ENCODE data around the gene SLC25A28. TPM values are rescaled to one million over a fixed set of nuclear protein-coding genes. Genes with fewer than 3 reads are reported as not detected.
"Not testable (repeated sequence)": the region's sequence is repeated elsewhere in the genome, so short reads cannot be mapped to it uniquely, and the experiment has no call there.

SLC25A28 gene
- total and polyA plus RNA-seq, 8 donors: 18.8 to 128 (median 26.9) TPM

DNA sequence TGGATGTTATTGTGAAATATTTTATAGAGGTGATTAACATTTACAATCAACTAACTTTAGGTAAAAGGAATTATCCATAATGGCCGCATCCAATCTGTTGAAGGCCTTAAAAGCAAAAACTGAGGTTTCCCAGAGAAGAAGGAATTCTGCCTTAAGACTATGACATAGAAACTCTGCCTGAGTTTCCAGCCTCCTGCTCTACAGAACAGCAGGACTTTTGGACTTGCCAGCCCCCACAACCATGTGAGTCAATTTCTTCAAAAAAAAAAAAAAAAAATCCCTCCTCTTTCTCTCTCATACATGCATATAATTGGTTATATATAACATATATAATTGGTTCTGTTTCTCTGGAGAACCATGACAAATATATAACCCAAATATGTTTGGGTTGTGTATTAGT lies 15.4 kb downstream of the SLC25A28 start:
- TF ChIP-seq, protein P1, sequence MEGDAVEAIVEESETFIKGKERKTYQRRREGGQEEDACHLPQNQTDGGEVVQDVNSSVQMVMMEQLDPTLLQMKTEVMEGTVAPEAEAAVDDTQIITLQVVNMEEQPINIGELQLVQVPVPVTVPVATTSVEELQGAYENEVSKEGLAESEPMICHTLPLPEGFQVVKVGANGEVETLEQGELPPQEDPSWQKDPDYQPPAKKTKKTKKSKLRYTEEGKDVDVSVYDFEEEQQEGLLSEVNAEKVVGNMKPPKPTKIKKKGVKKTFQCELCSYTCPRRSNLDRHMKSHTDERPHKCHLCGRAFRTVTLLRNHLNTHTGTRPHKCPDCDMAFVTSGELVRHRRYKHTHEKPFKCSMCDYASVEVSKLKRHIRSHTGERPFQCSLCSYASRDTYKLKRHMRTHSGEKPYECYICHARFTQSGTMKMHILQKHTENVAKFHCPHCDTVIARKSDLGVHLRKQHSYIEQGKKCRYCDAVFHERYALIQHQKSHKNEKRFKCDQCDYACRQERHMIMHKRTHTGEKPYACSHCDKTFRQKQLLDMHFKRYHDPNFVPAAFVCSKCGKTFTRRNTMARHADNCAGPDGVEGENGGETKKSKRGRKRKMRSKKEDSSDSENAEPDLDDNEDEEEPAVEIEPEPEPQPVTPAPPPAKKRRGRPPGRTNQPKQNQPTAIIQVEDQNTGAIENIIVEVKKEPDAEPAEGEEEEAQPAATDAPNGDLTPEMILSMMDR (IDR thresholded peaks at IDR 0.05): no peak
- WGBS, 2 donors: 50 to 97% methylated on average over 1 of the region's 1 CpG
- H3K4me3 ChIP-seq: no peak overlapping the region
- no peak for FAIRE-seq
- no peak for DNase-seq
- no peaks in the 10 kb centered on the region for H3K27me3 ChIP-seq
- ATAC-seq: no peak
- peaks cover 0 to under 1% (median 0%) of the 10 kb centered on the region in 3 donors for H3K36me3 ChIP-seq
- intact Hi-C loops (cut with DNase I): no loop called here
- no peaks in the 10 kb centered on the region for H3K4me1 ChIP-seq
- no peak overlapping the region for H3K27ac ChIP-seq
- no peaks in the 10 kb centered on the region for H3K9me3 ChIP-seq

DNA sequence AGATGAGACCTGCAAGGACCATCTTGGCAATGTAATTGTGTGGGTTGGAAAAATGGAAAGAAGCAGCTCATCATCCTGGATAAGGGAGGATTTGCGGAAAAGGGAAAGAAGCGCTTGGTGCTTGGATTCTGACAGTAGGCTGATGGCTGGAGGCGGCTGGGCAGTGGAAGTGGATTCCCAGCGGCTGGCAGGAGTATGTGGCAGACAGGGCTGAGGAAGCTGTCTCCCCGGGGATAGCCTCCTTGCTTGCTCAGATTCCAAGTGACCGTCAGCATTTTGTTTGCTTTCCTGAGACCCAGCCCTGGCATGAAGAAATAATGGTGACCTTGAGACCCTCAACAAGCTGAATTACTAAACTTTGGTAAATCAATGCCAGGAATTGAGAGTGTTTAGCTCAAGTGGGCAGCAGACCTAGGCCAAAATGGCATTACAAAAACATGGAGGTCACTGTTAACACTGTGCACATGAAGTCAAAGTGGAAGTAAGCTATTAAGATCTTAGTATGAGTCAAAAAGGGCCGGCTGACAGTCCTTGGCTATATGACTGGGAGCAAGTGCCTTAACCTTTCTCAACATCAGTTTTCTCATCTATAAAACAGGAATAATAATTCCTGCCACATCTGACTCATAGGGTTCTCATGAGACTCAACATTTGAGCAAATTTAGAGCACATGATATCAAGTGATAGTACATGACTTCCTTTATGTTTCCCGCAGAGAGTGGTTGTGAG lies 21.3 kb downstream of the SLC25A28 start:
- intact Hi-C loops (cut with DNase I): no loop called here
- no peak overlapping the region for H3K27ac ChIP-seq
- H3K27me3 ChIP-seq: no peaks in the 10 kb centered on the region
- no peaks in the 10 kb centered on the region for H3K9me3 ChIP-seq
- 55 to 65% methylated on average over 8 of the region's 8 CpGs for WGBS, 2 donors
- H3K4me1 ChIP-seq: no peaks in the 10 kb centered on the region
- FAIRE-seq (no peak), DNase-seq (no peak), ATAC-seq (no peak)
- no peak overlapping the region for H3K4me3 ChIP-seq
- no peaks in the 10 kb centered on the region for H3K36me3 ChIP-seq
- TF ChIP-seq, protein P1 (IDR thresholded peaks at IDR 0.05): no peak

DNA sequence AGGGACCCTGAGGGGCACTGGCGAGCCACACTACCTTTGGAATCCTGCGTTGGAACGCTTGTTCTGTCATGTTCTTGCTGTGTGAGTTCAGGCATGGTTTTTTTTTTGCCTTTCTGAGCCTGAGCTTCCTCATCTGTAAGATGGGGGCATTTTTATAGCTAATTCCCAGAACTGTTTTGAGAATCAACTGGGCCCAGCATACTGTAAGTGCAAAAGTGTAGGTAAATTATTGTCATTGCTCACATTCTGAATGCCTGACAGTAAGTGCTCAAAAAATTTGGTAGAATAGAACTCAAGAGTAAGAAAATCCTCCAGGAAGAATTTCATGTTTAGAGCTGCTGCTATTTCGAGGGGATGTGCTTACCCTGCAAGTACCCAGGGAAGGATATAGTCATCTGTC lies 22.2 kb downstream of the SLC25A28 start:
- TF ChIP-seq, protein P1 (IDR thresholded peaks at IDR 0.05): no peak
- H3K27me3 ChIP-seq: no peaks in the 10 kb centered on the region
- no peak overlapping the region for H3K4me3 ChIP-seq
- ATAC-seq: no peak
- H3K9me3 ChIP-seq: no peaks in the 10 kb centered on the region
- no peaks in the 10 kb centered on the region for H3K36me3 ChIP-seq
- H3K27ac ChIP-seq: no peak overlapping the region
- FAIRE-seq: no peak
- H3K4me1 ChIP-seq: no peaks in the 10 kb centered on the region
- DNase-seq: no peak
- intact Hi-C loops (cut with DNase I): no loop called here
- WGBS, 2 donors: 63 to 68% methylated on average over 4 of the region's 4 CpGs

DNA sequence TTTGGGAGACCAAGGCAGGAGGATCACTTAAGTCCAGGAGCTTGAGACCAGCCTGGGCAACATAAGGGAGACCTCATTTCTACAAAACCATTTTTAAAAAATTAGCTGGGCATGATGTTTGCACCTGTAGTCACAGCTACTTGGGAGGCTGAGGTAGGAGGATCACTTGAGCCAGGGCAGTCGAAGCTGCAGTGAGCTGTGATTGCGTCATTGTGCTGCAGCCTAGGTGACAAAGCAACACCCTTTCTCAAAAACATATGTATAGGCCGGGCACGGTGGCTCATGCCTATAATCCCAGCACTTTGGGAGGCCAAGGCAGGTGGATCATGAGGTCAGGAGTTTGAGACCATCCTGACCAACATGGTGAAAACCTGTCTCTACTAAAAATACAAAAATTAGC lies 23.5 kb downstream of the SLC25A28 start:
- not testable (repeated sequence) for H3K27me3 ChIP-seq

DNA sequence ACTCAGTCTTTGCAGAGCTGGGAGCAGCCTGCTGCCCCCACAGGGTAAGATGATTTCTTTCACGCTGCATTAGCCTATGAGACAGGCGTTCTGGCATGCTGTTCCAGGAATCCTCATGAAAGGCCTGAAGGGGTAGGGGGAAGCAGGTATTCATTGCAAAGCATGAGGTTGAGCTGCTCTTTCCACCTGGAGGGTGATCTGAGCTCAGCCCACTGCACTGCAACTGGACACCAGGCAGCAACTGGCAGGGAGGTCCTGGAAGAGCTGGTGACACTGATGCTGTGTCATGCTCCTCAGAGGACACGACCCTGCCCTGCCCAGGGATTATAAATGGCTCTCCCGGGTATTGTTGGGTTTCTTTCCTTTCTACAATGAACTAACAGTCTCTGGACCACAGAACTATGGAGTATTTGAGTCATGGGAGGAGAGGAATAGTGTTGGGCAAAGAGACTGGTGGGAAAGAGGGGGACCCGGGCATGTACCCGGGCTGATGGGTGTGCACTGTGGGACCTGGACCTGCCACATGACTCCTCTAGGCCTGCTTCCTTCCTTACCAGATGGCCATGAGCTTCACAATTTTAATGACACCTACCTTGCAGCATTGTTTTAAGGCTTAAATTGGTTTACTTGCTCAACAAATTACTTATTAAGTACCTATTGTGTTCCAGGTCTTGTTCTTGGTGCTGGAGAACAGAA lies 24.3 kb downstream of the SLC25A28 start:
- no peaks in the 10 kb centered on the region for H3K36me3 ChIP-seq
- H3K4me1 ChIP-seq: no peaks in the 10 kb centered on the region
- DNase-seq (no peak), ATAC-seq (no peak), FAIRE-seq (no peak)
- H3K27ac ChIP-seq: no peak overlapping the region
- intact Hi-C loops (cut with DNase I): no loop called here
- TF ChIP-seq, protein P1 (IDR thresholded peaks at IDR 0.05): no peak
- 57 to 65% methylated on average over 6 of the region's 6 CpGs for WGBS, 2 donors
- no peaks in the 10 kb centered on the region for H3K27me3 ChIP-seq
- H3K9me3 ChIP-seq: no peaks in the 10 kb centered on the region
- no peak overlapping the region for H3K4me3 ChIP-seq

More for the DNA sequence above, 23.5 kb downstream of the SLC25A28 start:
- H3K36me3 ChIP-seq; ATAC-seq; H3K4me1 ChIP-seq; FAIRE-seq; H3K4me3 ChIP-seq; H3K9me3 ChIP-seq; intact Hi-C loops (cut with DNase I); H3K27ac ChIP-seq; DNase-seq: not testable (repeated sequence)
- WGBS, 2 donors: 63 to 85% methylated on average over 4 of the region's 4 CpGs

All from pancreas (tissue), 10 donors.